Mesenchymal stem cell (in vitro differentiated cells and primary cell): ENCODE data around the gene ELMO1.

Experiments used
- DNase-seq: peaks from one replicate; pipeline ENCODE4 v3.0.0-alpha.2; 2013
- H2AFZ ChIP-seq: one replicate; pipeline ENCODE4 v1.6.1; 2013; ENCODE audit warnings: low read depth, mild to moderate bottlenecking, control low read depth, inconsistent platforms, low read length, moderate library complexity
- H2AK5ac ChIP-seq: 2 replicates; pipeline ENCODE4 v1.6.1; 2013; ENCODE audit warnings: low read length, moderate library complexity, mild to moderate bottlenecking, inconsistent platforms; ENCODE audit not compliant: severe bottlenecking
- H2BK120ac ChIP-seq: one replicate; pipeline ENCODE4 v1.6.1; 2013; ENCODE audit warnings: low read depth, mild to moderate bottlenecking, inconsistent platforms, low read length, moderate library complexity
- H2BK12ac ChIP-seq, 2 experiments: one replicate each; pipeline ENCODE4 v1.6.1; 2013; ENCODE audit warnings: inconsistent platforms in 2 of 2, low read length in 2 of 2, mild to moderate bottlenecking in 2 of 2, moderate library complexity in 2 of 2, control low read depth in 1 of 2
- H2BK15ac ChIP-seq: one replicate; pipeline ENCODE4 v1.6.1; 2013; ENCODE audit warnings: mild to moderate bottlenecking, low read depth, inconsistent platforms; ENCODE audit not compliant: poor library complexity, severe bottlenecking
- H2BK5ac ChIP-seq: 2 replicates; pipeline ENCODE4 v1.6.1; 2013; ENCODE audit warnings: low read depth, mild to moderate bottlenecking, low read length, control low read depth, inconsistent platforms; ENCODE audit not compliant: poor library complexity, severe bottlenecking
- H3K14ac ChIP-seq, 2 experiments: one replicate each; pipeline ENCODE4 v1.6.1; 2013; ENCODE audit warnings: inconsistent platforms in 2 of 2, low read length in 2 of 2, control low read depth in 1 of 2, mild to moderate bottlenecking in 1 of 2, moderate library complexity in 1 of 2
- H3K18ac ChIP-seq, 2 experiments: one replicate each; pipeline ENCODE4 v1.6.1; 2013; ENCODE audit warnings: inconsistent platforms in 2 of 2, low read length in 2 of 2, control low read depth in 1 of 2, low read depth in 1 of 2, mild to moderate bottlenecking in 1 of 2
- H3K23ac ChIP-seq, 2 experiments: one replicate each; pipeline ENCODE4 v1.6.1; 2013; ENCODE audit warnings: inconsistent platforms in 2 of 2, low read length in 2 of 2, mild to moderate bottlenecking in 2 of 2, moderate library complexity in 2 of 2, control low read depth in 1 of 2
- H3K27ac ChIP-seq: 2 replicates; pipeline ENCODE4 v1.5.1; 2013; ENCODE audit warnings: mild to moderate bottlenecking, moderate library complexity, low read length, control low read depth, inconsistent platforms; ENCODE audit not compliant: poor library complexity, severe bottlenecking
- H3K27me3 ChIP-seq, 2 experiments: 2 replicates each; pipeline versions ENCODE4 v1.6.1 to v1.7.0; 2013; ENCODE audit warnings: low read length in 2 of 2, mild to moderate bottlenecking in 2 of 2, moderate library complexity in 2 of 2, control low read depth in 1 of 2, inconsistent platforms in 1 of 2; ENCODE audit not compliant: control insufficient read depth in 1 of 2, insufficient read depth in 1 of 2
- H3K36me3 ChIP-seq, 2 experiments: 2 replicates each; pipeline versions ENCODE4 v1.6.1 to v1.7.0; 2013; ENCODE audit warnings: low read length in 2 of 2, control low read depth in 1 of 2, inconsistent platforms in 1 of 2, low read depth in 1 of 2, mild to moderate bottlenecking in 1 of 2; ENCODE audit not compliant: insufficient read depth in 2 of 2, control insufficient read depth in 1 of 2
- H3K4ac ChIP-seq, 2 experiments: one replicate each; pipeline ENCODE4 v1.6.1; 2013; ENCODE audit warnings: inconsistent platforms in 2 of 2, low read length in 2 of 2, mild to moderate bottlenecking in 2 of 2, moderate library complexity in 2 of 2, control low read depth in 1 of 2, low read depth in 1 of 2
- H3K4me1 ChIP-seq: 2 replicates; pipeline ENCODE4 v1.6.1; 2013; ENCODE audit warnings: low read depth, low read length, control low read depth; ENCODE audit not compliant: control insufficient read depth, insufficient read depth
- H3K4me2 ChIP-seq: 2 replicates; pipeline ENCODE4 v1.6.1; 2013; ENCODE audit warnings: low read length, mild to moderate bottlenecking, inconsistent platforms; ENCODE audit not compliant: poor library complexity, severe bottlenecking
- H3K4me3 ChIP-seq, 2 experiments: 2 replicates each; pipeline versions ENCODE4 v1.5.1 to v1.7.0; 2013; ENCODE audit warnings: low read length in 2 of 2, mild to moderate bottlenecking in 2 of 2, control low read depth in 1 of 2, low read depth in 1 of 2; ENCODE audit not compliant: insufficient read depth in 1 of 2
- H3K79me1 ChIP-seq: replicated peaks from 2 replicates; pipeline ENCODE4 v1.6.1; 2013; ENCODE audit warnings: mild to moderate bottlenecking, control low read depth, low read length, inconsistent platforms; ENCODE audit not compliant: poor library complexity, severe bottlenecking
- H3K9ac ChIP-seq: 2 replicates; pipeline ENCODE4 v1.7.0; 2013; ENCODE audit warnings: mild to moderate bottlenecking, low read length, moderate library complexity
- H3K9me3 ChIP-seq: 2 replicates; pipeline ENCODE4 v1.7.0; 2013; ENCODE audit warnings: mild to moderate bottlenecking, low read length; ENCODE audit not compliant: control insufficient read depth
- H4K8ac ChIP-seq: one replicate; pipeline ENCODE4 v1.6.1; 2013; ENCODE audit warnings: inconsistent platforms, mild to moderate bottlenecking, low read length, moderate library complexity
- H4K91ac ChIP-seq: one replicate; pipeline ENCODE4 v1.6.1; 2013; ENCODE audit warnings: mild to moderate bottlenecking, low read length, inconsistent platforms
- WGBS: methylation state at CpG from one replicate; pipeline ENCODE4 v1.1.7; 2013; ENCODE audit warnings: mixed read lengths; 5-methylcytosine and 5-hydroxymethylcytosine counted together

Gene ELMO1

DNA sequence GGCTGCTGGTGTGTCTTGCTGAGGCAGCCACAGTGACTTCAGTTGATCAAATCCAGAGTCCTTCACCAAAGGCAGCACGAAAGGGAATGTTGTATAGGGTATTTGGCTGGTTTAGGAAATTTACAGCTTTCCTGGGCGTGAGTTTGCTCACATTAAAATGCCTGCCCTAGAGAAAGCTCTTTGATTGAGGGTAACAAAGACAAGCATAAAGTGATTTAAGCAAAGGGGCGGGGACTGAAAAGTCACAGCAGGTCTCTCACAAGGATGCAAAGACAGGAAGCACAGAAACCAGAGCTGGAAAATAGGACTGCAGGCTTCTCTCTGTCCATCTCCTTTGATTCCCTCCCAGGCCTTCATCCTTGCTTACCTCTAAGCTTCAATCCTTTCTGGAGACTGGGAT lies 139.2 kb downstream of the ELMO1 start:
- H3K4me1 ChIP-seq, result no peaks in the 10 kb centered on the region
- WGBS, result 84% methylated on average over 3 of the region's 3 CpGs
- H3K79me1 ChIP-seq, result no peaks in the 10 kb centered on the region
- H2AFZ ChIP-seq, result no peak overlapping the region
- no peak for DNase-seq
- H3K27ac ChIP-seq, result no peak overlapping the region
- no peak overlapping the region for H2BK15ac ChIP-seq
- no peak overlapping the region for H3K23ac ChIP-seq
- H2BK12ac ChIP-seq, result no peak overlapping the region
- H3K36me3 ChIP-seq, result no peaks in the 10 kb centered on the region
- no peak overlapping the region for H3K4me3 ChIP-seq
- H4K91ac ChIP-seq, result no peak overlapping the region
- no peak overlapping the region for H2BK5ac ChIP-seq
- no peaks in the 10 kb centered on the region for H3K9me3 ChIP-seq
- H3K9ac ChIP-seq, result no peak overlapping the region
- no peaks in the 10 kb centered on the region for H3K27me3 ChIP-seq
- no peak overlapping the region for H4K8ac ChIP-seq
- no peak overlapping the region for H3K18ac ChIP-seq
- no peak overlapping the region for H3K4ac ChIP-seq
- H3K4me2 ChIP-seq, result no peak overlapping the region
- H2BK120ac ChIP-seq, result no peak overlapping the region
- H3K14ac ChIP-seq, result peak overlapping the region in 1 of 2 experiments; percentile 75
- no peak overlapping the region for H2AK5ac ChIP-seq

DNA sequence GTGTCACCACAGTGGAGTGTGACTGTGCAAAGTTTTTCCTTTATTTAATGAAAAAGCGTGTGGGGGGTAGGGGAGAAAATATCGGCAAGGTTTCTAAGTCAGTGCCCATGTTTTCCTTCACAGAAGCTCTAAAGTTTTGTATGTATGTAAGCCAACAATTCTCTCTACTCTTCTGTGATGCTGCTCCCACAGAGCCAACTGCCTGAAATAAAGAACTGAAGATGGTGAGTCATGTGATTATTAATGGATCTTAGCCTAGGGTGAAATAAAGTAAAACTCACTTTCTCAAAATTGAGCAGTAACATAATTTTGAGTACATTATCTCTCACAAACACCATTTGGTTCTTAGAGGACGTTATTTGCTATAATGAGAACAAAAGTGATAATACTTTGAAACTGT lies 143.7 kb downstream of the ELMO1 start:
- Histone ChIP-seq H3K36me3 (no peaks in the 10 kb centered on the region), H4K91ac (no peak overlapping the region)

GRCh38 chr7:37297546-37297945 lies 151.1 kb downstream of the ELMO1 start:
- Histone ChIP-seq H4K91ac (no peak overlapping the region), H3K27me3 (no peaks in the 10 kb centered on the region), H2BK5ac (no peak overlapping the region), H3K9me3 (no peaks in the 10 kb centered on the region), H3K4me2 (no peak overlapping the region), H2BK15ac (no peak overlapping the region), H2AFZ (no peak overlapping the region), H2BK120ac (no peak overlapping the region), H3K9ac (no peak overlapping the region), H3K4me3 (no peak overlapping the region), H3K36me3 (no peaks in the 10 kb centered on the region), H3K14ac (no peak overlapping the region), H4K8ac (no peak overlapping the region), H3K27ac (no peak overlapping the region), H2BK12ac (no peak overlapping the region), H3K18ac (no peak overlapping the region), H2AK5ac (no peak overlapping the region), H3K4ac (no peak overlapping the region), H3K23ac (no peak overlapping the region), H3K4me1 (no peaks in the 10 kb centered on the region), H3K79me1 (no peaks in the 10 kb centered on the region)
- DNase-seq, result peak; percentile 40

More for the DNA sequence above, 143.7 kb downstream of the ELMO1 start:
- H2BK5ac ChIP-seq, result no peak overlapping the region
- no peak overlapping the region for H3K23ac ChIP-seq
- H3K14ac ChIP-seq, result no peak overlapping the region
- no peaks in the 10 kb centered on the region for H3K9me3 ChIP-seq
- H4K8ac ChIP-seq, result no peak overlapping the region
- H3K27me3 ChIP-seq, result no peaks in the 10 kb centered on the region
- no peaks in the 10 kb centered on the region for H3K4me1 ChIP-seq
- peak overlapping the region; percentile 37 for H3K9ac ChIP-seq
- no peak overlapping the region for H2AK5ac ChIP-seq
- no peak overlapping the region for H2AFZ ChIP-seq
- H3K79me1 ChIP-seq, result no peaks in the 10 kb centered on the region
- 75% methylated on average over 3 of the region's 3 CpGs for WGBS
- no peak for DNase-seq
- H3K27ac ChIP-seq, result no peak overlapping the region
- H3K4me2 ChIP-seq, result no peak overlapping the region
- H2BK120ac ChIP-seq, result no peak overlapping the region
- no peak overlapping the region for H2BK12ac ChIP-seq
- H3K18ac ChIP-seq, result no peak overlapping the region
- H3K4ac ChIP-seq, result no peak overlapping the region
- H3K4me3 ChIP-seq, result no peak overlapping the region
- H2BK15ac ChIP-seq, result no peak overlapping the region

GRCh38 chr7:37295401-37295800 lies 153.3 kb downstream of the ELMO1 start:
- WGBS, result no CpG with 5 or more reads among the region's 1 CpG
- H2BK5ac ChIP-seq, result no peak overlapping the region
- H2AK5ac ChIP-seq, result no peak overlapping the region
- DNase-seq, result no peak
- no peak overlapping the region for H2BK12ac ChIP-seq
- H3K18ac ChIP-seq, result no peak overlapping the region
- H3K14ac ChIP-seq, result no peak overlapping the region
- H3K4me3 ChIP-seq, result no peak overlapping the region
- no peaks in the 10 kb centered on the region for H3K4me1 ChIP-seq
- no peak overlapping the region for H4K8ac ChIP-seq
- H3K23ac ChIP-seq, result no peak overlapping the region
- H3K9ac ChIP-seq, result no peak overlapping the region
- H2BK15ac ChIP-seq, result no peak overlapping the region
- no peak overlapping the region for H3K4me2 ChIP-seq
- no peak overlapping the region for H3K27ac ChIP-seq
- H4K91ac ChIP-seq, result no peak overlapping the region
- no peaks in the 10 kb centered on the region for H3K36me3 ChIP-seq
- H3K4ac ChIP-seq, result no peak overlapping the region
- H2BK120ac ChIP-seq, result no peak overlapping the region
- H3K79me1 ChIP-seq, result no peaks in the 10 kb centered on the region
- H2AFZ ChIP-seq, result no peak overlapping the region
- no peaks in the 10 kb centered on the region for H3K27me3 ChIP-seq
- H3K9me3 ChIP-seq, result no peaks in the 10 kb centered on the region
